K562 (cell line): ENCODE results near the gene ABCA13. TPM values are rescaled to one million over a fixed set of nuclear protein-coding genes. Genes with fewer than 3 reads are reported as not detected.

Experiments
- ATAC-seq: fragments of 200-7000 bp; cut with Tn5 transposase; 3 replicates; pipeline ENCODE4 v1.9.1; 2020; ENCODE audit warnings: moderate library complexity
- BruUV-seq: library from RNA; stranded (reverse); fragments of 400-500 nt; replicated peaks from 2 replicates; lab custom pipeline; 2021; lab: Mats Ljungman, UMichigan
- CTCF ChIA-PET: fragments of 300-600 bp; formaldehyde crosslinking; extraction: SDS; loops from one replicate; lab custom pipeline; 2021; ENCODE audit warnings: low intra/inter-chr PET ratio; lab: Yijun Ruan, JAX
- POLR2A ChIA-PET: fragments of 300-600, 350-650 bp; sonication (Branson Sonifier 250); formaldehyde crosslinking; extraction: SDS; loops from one replicate; lab custom pipeline; 2021; ENCODE audit warnings: antibody characterized with exemption, inconsistent platforms; lab: Yijun Ruan, JAX
- DNase-seq, 4 experiments: peaks; one replicate each; pipeline versions ENCODE4 v3.0.0 to v3.0.0-alpha.2; 2011 to 2018; ENCODE audit warnings: low spot score in 3 of 4, mixed read lengths in 3 of 4; ENCODE audit errors: extremely low read depth in 1 of 4
- FAIRE-seq: peaks from 2 replicates; lab custom pipeline; 2011; peaks lifted over from hg19 to GRCh38; lab: Jason Lieb, UNC
- H2AFZ ChIP-seq: 2 replicates; pipeline ENCODE4 v1.6.0; 2011; ENCODE audit warnings: low read depth, low read length, control low read depth, inconsistent platforms
- H3K27ac ChIP-seq: fragments of 200-600 bp; 3 replicates; pipeline ENCODE4 v1.8.0; 2011; ENCODE audit warnings: low read depth, mild to moderate bottlenecking, control low read depth, inconsistent platforms, low read length, moderate library complexity, mixed read lengths; ENCODE audit errors: extremely low read depth
- H3K27me3 ChIP-seq, 2 experiments: fragments of 300-600 bp in 1 of 2; 2 replicates in 1 of 2; 3 replicates in 1 of 2; pipeline versions ENCODE4 v1.6.0 to v1.8.0; 2011; ENCODE audit warnings: inconsistent platforms in 2 of 2, low read length in 2 of 2, mild to moderate bottlenecking in 1 of 2, mixed read lengths in 1 of 2, moderate library complexity in 1 of 2; ENCODE audit not compliant: control insufficient read depth in 2 of 2, insufficient read depth in 2 of 2
- H3K36me3 ChIP-seq: fragments of 300-600 bp; 3 replicates; pipeline ENCODE4 v1.8.0; 2011; ENCODE audit warnings: mild to moderate bottlenecking, low read length, inconsistent platforms; ENCODE audit not compliant: control insufficient read depth, insufficient read depth
- H3K4me1 ChIP-seq, 2 experiments: fragments of 200-600 bp in 1 of 2; replicated peaks in 1 of 2; 2 replicates in 1 of 2; 3 replicates in 1 of 2; pipeline versions ENCODE4 v1.5.1 to v1.8.0; 2011; ENCODE audit warnings: inconsistent platforms in 2 of 2, low read length in 2 of 2, mild to moderate bottlenecking in 1 of 2, mixed read lengths in 1 of 2, moderate library complexity in 1 of 2; ENCODE audit not compliant: control insufficient read depth in 2 of 2, insufficient read depth in 2 of 2
- H3K4me2 ChIP-seq: 2 replicates; pipeline ENCODE4 v1.6.1; 2011; ENCODE audit warnings: low read length, control low read depth, inconsistent platforms, mixed read lengths; ENCODE audit not compliant: insufficient read depth
- H3K4me3 ChIP-seq: fragments of 200-600 bp; sonication (generic), shearing (Covaris generic); 2 replicates; pipeline ENCODE4 v1.5.1; 2016; ENCODE audit warnings: control low read depth, inconsistent platforms
- H3K79me2 ChIP-seq: fragments of 200-600 bp; 3 replicates; pipeline ENCODE4 v1.8.0; 2011; ENCODE audit warnings: low read length, inconsistent platforms; ENCODE audit not compliant: control insufficient read depth, insufficient read depth
- H3K9ac ChIP-seq, 2 experiments: 2 replicates each; pipeline versions ENCODE4 v1.6.0 to v1.6.1; 2011; ENCODE audit warnings: low read depth in 2 of 2, low read length in 2 of 2, control low read depth in 1 of 2, inconsistent platforms in 1 of 2, mild to moderate bottlenecking in 1 of 2, mixed read lengths in 1 of 2; ENCODE audit not compliant: insufficient read depth in 1 of 2
- H3K9me1 ChIP-seq: one replicate; pipeline ENCODE4 v1.6.0; 2011; ENCODE audit warnings: inconsistent platforms, mild to moderate bottlenecking, low read length, moderate library complexity; ENCODE audit not compliant: control insufficient read depth, insufficient read depth
- H3K9me3 ChIP-seq: replicated peaks from 2 replicates; pipeline ENCODE4 v1.5.1; 2011; ENCODE audit warnings: low read depth, low read length, inconsistent platforms; ENCODE audit not compliant: control insufficient read depth, insufficient read depth
- H4K20me1 ChIP-seq: replicated peaks from 2 replicates; pipeline ENCODE4 v1.6.1; 2011; ENCODE audit warnings: low read length, inconsistent platforms, mixed read lengths; ENCODE audit not compliant: control insufficient read depth, insufficient read depth
- CCNT2 ChIP-seq: IDR thresholded peaks from 2 replicates; pipeline ENCODE4 v1.6.1; 2011; ENCODE audit warnings: borderline replicate concordance, low read depth, mild to moderate bottlenecking, moderate library complexity, mixed read lengths, low read length; ENCODE audit not compliant: insufficient read length; ENCODE audit errors: extremely low read depth
- MED1 ChIP-seq: sonication (generic); formaldehyde crosslinking; IDR thresholded peaks from 2 replicates; pipeline ENCODE4 v1.8.1; 2023; ENCODE audit warnings: missing genetic modification reagents, borderline replicate concordance
- NCOA2 ChIP-seq, 2 experiments: fragments of 450-650 bp; IDR thresholded peaks; 2 replicates each; pipeline ENCODE4 v1.6.1; 2018; ENCODE audit warnings: mild to moderate bottlenecking in 2 of 2, moderate library complexity in 1 of 2; ENCODE audit not compliant: partially characterized antibody in 2 of 2
- WGBS: fragments of 100-300 bp; shearing (Covaris generic); methylation state at CpG from one replicate; pipeline ENCODE4 v1.1.6; 2016; ENCODE audit warnings: low coverage, mixed read lengths; ENCODE audit not compliant: insufficient coverage; ENCODE audit errors: missing lambda C conversion rate; 5-methylcytosine and 5-hydroxymethylcytosine counted together
- in situ Hi-C: fragments of 300-500 bp; cut with MboI; formaldehyde crosslinking; loops from 4 replicates; pipeline ENCODE4 v1.15.0; 2018; ENCODE audit warnings: inconsistent platforms, mixed read lengths
- intact Hi-C: fragments of 100-400 bp; cut with micrococcal nuclease; formaldehyde crosslinking; loops from 2 replicates; pipeline ENCODE4 v1.14.2; 2022
- polyA plus RNA-seq, 8 experiments: library from polyadenylated mRNA; depleted of rRNA in 4 of 8; stranded (reverse) in 5 of 8; unstranded in 3 of 8; fragments of >200 nt; fragmentation: Nextera tagmentation in 2 of 8; fragmentation: Illumina TruSeq in 1 of 8; extraction: Ambion mirVana in 2 of 8; extraction: Trizol in 1 of 8; gene quantifications; 2 replicates each; pipeline versions ENCODE4 v1.2.1 to v1.2.3, GENCODE V29; 2011 to 2014; ENCODE audit warnings: inconsistent platforms in 1 of 8, missing spikeins in 1 of 8
- total RNA-seq, 7 experiments: library from RNA; depleted of rRNA in 6 of 7; stranded (reverse); fragments of >200 nt in 6 of 7; fragmentation: Illumina TruSeq in 2 of 7; extraction: Trizol in 2 of 7; gene quantifications; 2 replicates each; pipeline versions ENCODE4 v1.2.1 to v1.2.3, GENCODE V29; 2011 to 2021; ENCODE audit warnings: low replicate concordance in 1 of 7
- TF ChIP-seq, protein P1 (sequence below): IDR thresholded peaks from 2 replicates; pipeline ENCODE4 v1.6.1; 2016; ENCODE audit warnings: missing genetic modification characterization, missing compliant biosample characterization

ABCA13 gene
- total and polyA plus RNA-seq, 9 of the 15 experiments (the other 6 are each of a cell fraction or from before 2014, with no cell fraction given) = 0.14 to 1.5 (median 0.38) TPM

DNA sequence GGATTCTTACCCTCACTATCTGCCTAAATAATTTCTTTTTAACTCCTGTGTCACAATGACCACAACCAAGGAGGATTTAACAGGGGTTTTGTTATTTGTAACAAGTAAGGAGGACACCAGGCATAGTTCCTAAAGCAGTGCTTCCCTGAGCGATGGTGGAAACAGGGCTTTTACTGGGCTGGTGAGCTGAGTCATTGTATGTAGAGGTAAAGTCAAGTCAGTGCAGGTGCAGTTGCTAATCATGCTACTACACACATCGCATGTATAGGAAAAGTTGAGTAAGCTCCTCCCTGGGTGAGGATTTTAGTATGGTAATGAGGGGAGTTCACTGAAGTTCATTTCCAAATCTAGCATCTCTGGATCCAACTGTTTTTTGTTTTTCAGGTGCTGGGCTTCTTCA lies 22.9 kb upstream of the ABCA13 start:
- 0% methylated on average over 2 of the region's 2 CpGs for WGBS
- BruUV-seq = no TSS peak

DNA sequence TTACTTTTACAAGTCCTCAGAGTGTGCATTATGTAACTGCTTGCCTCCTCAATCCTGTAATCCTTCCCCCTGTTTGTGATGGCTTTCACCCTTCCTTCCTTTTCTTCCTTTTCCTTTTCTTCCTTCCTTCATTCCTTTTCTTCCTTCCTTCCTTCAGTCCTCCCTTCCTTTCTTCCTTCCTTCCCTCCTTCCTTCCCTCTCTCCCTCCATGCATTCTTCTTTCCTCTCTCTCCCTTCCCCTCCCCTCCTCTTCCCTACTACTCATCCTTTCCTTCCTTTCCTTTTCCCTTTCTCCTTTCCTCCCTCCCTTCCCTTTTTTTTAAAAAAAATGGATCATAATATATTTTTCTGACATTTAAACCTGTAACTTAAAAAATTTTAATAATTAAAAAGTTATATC lies 22.2 kb upstream of the ABCA13 start:
- Histone ChIP-seq H3K4me2 (no peak overlapping the region), H3K27me3 (no peaks in the 10 kb centered on the region), H4K20me1 (no peaks in the 10 kb centered on the region), H3K36me3 (no peaks in the 10 kb centered on the region), H3K9me1 (no peaks in the 10 kb centered on the region), H2AFZ (no peak overlapping the region), H3K79me2 (no peaks in the 10 kb centered on the region), H3K9me3 (no peaks in the 10 kb centered on the region), H3K27ac (no peak overlapping the region), H3K4me1 (no peaks in the 10 kb centered on the region), H3K4me3 (no peak overlapping the region), H3K9ac (no peak overlapping the region)
- no peak for FAIRE-seq
- intact Hi-C loops = no loop called here
- in situ Hi-C loops = no loop called here
- TF ChIP-seq, protein P1, sequence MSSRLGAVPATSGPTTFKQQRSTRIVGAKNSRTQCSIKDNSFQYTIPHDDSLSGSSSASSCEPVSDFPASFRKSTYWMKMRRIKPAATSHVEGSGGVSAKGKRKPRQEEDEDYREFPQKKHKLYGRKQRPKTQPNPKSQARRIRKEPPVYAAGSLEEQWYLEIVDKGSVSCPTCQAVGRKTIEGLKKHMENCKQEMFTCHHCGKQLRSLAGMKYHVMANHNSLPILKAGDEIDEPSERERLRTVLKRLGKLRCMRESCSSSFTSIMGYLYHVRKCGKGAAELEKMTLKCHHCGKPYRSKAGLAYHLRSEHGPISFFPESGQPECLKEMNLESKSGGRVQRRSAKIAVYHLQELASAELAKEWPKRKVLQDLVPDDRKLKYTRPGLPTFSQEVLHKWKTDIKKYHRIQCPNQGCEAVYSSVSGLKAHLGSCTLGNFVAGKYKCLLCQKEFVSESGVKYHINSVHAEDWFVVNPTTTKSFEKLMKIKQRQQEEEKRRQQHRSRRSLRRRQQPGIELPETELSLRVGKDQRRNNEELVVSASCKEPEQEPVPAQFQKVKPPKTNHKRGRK (tag) = peak; percentile 67; the same call in 1 of the 2 replicates
- TF ChIP-seq NCOA2 (IDR thresholded peaks at IDR 0.05; ENCODE audit: partially characterized antibody in 2 of 2) = no peak
- no peak for ATAC-seq
- DNase-seq = no peak
- BruUV-seq = no TSS peak
- POLR2A ChIA-PET = no interaction called here
- CTCF ChIA-PET = no interaction called here

More for the DNA sequence above, 22.9 kb upstream of the ABCA13 start:
- Histone ChIP-seq H3K79me2 (no peaks in the 10 kb centered on the region), H3K9ac (no peak overlapping the region), H3K27ac (no peak overlapping the region), H3K9me1 (no peaks in the 10 kb centered on the region), H3K4me3 (no peak overlapping the region), H3K4me1 (no peaks in the 10 kb centered on the region), H4K20me1 (no peaks in the 10 kb centered on the region), H3K36me3 (no peaks in the 10 kb centered on the region), H3K27me3 (no peaks in the 10 kb centered on the region), H3K9me3 (no peaks in the 10 kb centered on the region), H3K4me2 (no peak overlapping the region), H2AFZ (no peak overlapping the region)
- ATAC-seq (no peak), DNase-seq (no peak), FAIRE-seq (no peak)
- TF ChIP-seq CCNT2 (no peak), MED1 (CRISPR knock-in tag) (no peak)
- in situ Hi-C loops = no loop called here
- ChIA-PET CTCF (no interaction called here), POLR2A (no interaction called here)
- intact Hi-C loops = no loop called here
